Measurements from ENCODE around the gene EFCAB11. TPM values are rescaled to one million over a fixed set of nuclear protein-coding genes. Genes with fewer than 3 reads are reported as not detected.
A peak's percentile ranks its signal among the peaks of the same experiment; 100 is the strongest.
"Not testable (repeated sequence)": the region's sequence is repeated elsewhere in the genome, so short reads cannot be mapped to it uniquely, and the experiment has no call there.

EFCAB11 gene
- total RNA-seq, 1 donor from 2014 or later, result 3.9 TPM

DNA sequence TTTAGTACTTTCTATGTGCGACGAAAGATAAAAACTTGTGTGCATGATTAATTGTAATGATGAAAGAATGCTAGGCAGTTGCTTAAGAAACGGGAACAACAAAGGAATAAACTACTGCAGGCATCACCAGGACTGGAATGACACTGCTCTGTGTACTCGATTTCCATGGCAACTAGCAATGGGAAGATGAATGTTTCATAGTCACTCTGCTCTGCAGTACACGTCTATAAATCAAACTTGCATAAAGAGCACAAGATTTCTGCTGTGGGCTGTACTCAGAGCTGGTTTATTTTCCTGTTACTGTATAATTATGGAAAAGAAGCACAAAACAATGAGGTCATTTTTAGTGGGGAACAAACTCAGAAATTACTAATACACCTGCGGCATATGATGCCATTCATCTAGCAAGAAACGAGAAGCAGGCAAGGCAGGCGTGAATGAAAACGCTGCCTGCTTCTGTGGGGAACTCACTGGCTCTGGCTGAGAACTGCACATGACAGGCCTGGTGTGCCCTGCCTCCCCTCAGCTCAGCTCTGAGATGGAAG is 41.8 kb downstream of the EFCAB11 start:
- peak; percentile 87 for DNase-seq (ENCODE audit: extremely low read depth, low read depth, low spot score)

- DNase-seq (ENCODE audit: extremely low read depth, low read depth, low spot score), result no peak
Measured at GRCh38 chr14:89912221-89912620, 42.3 kb downstream of the EFCAB11 start.

DNA sequence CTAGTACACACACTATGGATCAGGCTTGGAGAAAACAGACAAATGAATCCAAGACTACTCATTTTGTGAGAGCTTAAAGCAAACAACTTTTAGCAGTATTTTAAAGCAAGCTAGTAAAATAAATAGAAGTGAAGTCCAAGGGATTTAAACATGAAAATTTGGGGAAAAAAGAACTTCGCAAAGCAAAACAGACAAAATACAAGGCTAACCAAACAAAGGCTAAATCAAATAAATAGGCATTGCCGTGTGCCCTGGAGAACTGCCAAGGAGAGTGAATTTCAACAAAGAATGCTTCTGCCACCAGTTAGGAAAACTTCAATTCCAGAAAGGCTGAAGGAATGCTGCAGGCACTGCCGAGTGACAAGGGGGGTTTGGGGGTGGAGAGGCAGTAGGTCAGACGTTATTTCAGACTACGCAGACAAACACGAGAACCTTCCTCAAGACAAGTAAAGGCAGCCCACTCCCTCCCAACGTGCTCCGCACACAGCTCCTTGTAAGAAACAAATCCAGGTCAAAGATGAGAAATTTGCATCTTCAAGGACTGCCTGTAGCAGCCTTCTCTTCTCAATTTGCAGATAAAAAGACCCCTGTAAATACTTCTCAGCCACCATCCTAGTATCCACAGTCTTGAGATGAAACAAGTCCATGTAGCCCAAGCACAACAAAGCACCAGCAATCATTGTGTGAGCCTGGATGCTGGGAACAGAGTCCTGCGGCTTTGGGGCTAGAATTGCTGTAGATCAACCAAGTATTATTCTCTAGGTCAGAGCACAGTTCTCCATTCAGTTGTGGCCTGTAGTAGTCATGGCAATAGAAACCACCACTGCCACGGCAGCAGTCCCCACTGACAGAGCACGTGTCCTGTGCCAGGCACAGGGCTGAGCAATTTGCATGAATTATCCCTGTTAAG is 43.3 kb downstream of the EFCAB11 start:
- DNase-seq (ENCODE audit: extremely low read depth, low read depth, low spot score), result no peak

GRCh38 chr14:89910691-89911009 is 43.9 kb downstream of the EFCAB11 start:
- DNase-seq (ENCODE audit: extremely low read depth, low read depth, low spot score), result no peak

DNA sequence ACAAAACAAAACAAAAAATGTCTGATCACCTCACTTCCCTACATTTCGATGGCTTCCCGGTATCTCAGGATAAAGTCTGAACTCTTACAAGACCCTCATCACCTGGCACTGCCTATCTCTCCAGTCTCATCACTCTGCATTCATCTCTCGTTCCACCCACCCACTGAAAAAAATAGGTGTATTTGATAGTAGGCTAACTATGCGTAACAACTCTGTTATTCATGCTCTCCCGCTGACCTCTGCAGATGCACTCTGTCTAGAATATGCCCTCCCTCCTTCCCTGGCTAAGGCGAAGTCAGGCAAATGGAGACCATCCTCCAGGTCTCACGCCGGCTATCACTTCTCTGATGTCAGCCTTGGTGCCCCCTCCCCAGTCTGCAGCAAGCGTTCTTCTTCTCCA is 44.9 kb downstream of the EFCAB11 start:
- DNase-seq (ENCODE audit: extremely low read depth, low read depth, low spot score), result no peak

DNA sequence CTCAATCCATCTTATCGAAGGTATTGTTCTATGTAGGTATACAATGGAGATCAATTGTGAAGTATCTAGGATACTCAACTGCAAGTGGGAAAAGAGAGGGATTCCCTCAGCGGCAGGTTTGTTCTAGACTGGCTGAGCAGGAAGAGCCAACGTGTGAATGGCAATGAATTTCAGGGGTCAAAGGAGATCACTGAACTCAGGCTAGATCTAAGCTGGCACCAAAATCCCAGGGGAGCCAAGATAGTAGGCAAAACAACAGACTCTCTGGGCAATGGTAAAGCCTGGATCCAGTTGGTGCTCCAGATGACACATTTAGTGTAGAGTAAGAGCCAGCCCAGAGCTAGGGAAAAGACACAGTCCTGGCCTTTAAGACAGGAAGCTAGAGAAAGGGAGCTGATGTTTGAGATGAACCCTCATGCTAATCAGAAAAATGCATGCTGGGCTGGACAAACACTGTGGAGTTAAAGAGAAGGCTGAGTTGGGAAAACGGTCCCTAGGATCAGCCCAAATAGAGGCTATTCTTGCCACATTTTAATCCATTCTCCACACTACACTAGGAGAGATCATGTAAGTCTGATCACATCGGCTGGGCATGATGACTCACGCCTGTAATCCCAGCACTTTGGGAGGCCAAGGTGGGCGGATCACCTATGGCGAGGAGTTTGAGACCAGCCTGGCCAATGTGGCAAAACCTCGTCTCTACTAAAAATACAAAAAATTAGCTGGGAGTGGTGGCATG is 45.6 kb downstream of the EFCAB11 start:
- no peak for DNase-seq (ENCODE audit: extremely low read depth, low read depth, low spot score)

DNA sequence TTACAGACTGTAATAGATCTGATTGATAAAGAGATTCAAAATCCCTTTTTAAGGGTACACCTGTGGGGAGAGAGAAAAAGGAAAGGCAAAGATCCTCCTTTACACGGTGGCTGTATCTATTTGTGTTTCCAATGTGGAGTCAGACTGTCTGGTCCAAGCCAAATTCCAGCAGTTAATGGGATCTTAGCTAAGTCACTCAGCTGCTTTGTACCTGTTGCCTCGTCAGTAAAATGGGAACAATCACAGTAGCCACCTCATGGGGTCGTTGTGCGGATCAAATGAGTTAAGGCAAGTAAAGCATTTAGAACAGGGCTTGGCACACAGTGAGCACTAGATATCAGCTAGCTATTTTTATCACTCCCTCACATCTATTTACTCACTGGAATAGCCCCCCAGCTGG is 46.9 kb downstream of the EFCAB11 start:
- DNase-seq (ENCODE audit: extremely low read depth, low read depth, low spot score), result no peak

DNA sequence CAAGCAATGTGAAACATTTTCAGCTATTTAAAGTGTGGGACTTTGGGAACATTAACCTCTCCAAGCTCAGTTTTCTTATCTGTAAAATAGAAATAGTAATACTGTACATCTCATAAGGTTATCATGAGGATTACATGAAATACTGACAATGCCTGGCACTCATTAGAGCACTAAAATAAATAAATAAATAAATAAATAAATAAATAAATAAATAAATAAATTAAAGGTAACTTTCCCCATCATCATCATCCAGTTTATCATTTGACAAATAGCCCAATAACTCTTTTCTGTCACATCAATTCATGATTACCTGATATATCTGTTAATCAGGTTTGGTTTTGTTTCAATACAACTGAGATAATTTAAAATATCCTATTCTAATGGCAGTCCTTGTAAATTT is 48.5 kb downstream of the EFCAB11 start:
- DNase-seq (ENCODE audit: extremely low read depth, low read depth, low spot score), result no peak

DNA sequence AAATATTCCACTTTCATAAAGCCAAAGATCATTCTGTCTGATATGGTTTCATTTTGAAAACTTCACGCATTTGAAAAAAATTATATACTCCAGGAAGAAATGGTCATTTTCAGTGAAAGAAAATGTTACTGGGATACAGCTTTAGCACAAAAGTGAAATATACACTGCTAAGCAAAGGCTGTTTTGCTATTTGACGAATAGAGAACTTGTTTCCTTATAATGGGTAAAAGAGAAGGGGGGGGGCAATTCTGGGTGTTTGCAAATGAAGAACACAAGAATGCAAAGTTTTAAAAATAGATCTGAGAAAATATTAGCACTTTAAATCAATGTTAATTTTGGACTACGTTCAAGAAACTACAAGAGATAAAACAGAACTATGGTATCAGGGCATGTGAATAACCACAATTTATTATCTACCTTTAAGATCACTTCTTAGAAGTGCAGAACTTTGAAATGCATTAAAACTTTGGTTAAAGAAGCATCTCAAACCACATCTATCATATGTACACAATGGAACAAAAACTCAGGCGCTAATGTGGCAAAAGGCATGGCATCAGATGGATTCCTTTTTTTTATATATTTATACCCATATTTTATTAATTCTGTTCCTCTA is 51.1 kb downstream of the EFCAB11 start:
- no peak for DNase-seq (ENCODE audit: extremely low read depth, low read depth, low spot score)

GRCh38 chr14:89902881-89903280 is 51.6 kb downstream of the EFCAB11 start:
- DNase-seq (ENCODE audit: extremely low read depth, low read depth, low spot score), result no peak

DNA sequence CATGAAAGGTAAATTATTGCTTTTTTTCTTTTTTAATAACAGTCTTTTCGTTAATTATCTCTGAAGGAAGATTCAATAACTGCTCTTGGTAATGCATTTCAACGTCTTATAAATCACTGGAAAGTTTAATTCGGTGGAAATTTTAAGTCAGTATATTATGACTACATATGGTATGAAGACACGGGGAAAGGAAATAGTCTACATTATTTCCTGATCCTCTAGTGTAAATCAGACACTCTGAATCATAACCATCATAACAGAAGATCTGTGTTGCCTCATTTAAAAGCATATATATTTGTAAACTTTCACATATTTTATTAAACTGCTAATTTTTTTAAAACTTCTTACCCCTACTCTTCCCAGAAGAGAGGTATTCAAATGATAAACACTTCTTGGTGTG is 53.7 kb downstream of the EFCAB11 start:
- no peak for DNase-seq (ENCODE audit: extremely low read depth, low read depth, low spot score)

DNA sequence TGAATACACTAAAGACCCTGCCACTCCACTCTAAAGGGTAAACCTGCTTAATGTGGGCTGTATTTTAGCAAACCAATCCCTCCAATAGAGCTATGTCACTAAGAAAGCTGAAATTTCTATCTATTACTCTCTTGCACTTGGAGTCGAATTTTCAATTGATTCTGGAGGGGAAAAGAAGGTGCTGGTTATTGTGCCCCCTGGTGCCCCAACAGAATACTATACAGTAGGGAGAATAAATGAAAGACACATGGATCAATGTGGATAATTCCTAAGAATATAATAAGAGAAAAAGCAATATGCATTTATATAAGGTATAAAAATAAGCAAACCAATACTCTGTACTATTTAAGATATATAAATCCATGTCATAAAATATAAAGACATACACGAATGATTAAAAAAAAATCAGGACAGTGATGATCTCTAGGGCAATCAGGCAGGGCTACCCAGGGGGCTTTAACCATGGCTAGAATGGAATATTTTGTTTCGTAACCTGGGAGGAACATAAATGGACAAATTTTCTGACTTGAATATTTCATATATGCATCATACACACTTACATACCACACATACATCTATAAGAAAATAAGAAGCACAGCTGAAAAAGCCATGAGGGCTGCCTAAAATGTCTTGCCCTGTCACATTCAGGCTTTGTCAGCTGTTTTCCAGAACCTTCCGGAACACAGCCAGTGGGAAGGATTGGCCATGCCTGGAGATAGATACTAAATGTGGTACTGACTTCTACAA is 54.4 kb downstream of the EFCAB11 start:
- DNase-seq (ENCODE audit: extremely low read depth, low read depth, low spot score), result no peak

GRCh38 chr14:89899291-89899690 is 55.2 kb downstream of the EFCAB11 start:
- no peak for DNase-seq (ENCODE audit: extremely low read depth, low read depth, low spot score)

DNA sequence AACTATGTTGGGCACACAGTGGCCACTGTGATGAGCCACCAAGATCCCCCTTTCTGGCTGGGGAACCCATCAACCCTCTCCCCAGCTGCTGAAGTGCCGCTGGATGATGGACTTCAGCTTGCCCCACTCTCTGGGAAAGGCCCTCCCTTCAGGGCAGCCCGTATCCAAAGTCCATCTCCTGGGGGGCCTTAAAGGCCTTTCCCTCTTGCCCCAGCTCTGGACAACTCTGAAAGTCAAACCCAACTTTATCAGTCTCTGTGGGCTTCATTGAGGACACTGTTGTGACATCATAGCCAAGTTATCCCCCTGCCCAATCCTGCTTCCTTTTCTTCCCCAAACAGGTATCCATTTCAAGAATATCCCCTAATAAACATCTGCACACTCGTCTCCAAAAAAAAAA is 61.1 kb downstream of the EFCAB11 start:
- DNase-seq (ENCODE audit: extremely low read depth, low read depth, low spot score), result not testable (repeated sequence)

DNA sequence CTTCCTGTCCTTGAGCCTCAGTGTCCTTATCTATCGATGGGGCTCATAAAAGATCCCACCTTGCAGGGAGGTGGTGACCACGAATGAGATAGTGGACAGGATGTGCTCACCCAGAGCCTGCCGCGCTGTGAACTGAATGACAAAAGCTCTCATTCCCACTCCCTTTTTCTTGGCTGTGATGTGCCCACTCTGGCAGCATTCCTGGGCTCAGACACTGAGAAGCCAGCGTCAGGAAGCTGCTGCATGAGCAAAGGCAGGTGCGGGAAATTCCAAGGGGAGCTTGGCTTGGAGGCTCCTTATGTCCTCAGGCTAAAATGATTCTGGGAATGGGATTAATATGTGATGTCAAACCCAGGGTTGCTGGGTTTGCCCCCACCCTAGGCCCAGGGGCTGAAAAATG is 61.6 kb downstream of the EFCAB11 start:
- no peak for DNase-seq (ENCODE audit: extremely low read depth, low read depth, low spot score)

DNA sequence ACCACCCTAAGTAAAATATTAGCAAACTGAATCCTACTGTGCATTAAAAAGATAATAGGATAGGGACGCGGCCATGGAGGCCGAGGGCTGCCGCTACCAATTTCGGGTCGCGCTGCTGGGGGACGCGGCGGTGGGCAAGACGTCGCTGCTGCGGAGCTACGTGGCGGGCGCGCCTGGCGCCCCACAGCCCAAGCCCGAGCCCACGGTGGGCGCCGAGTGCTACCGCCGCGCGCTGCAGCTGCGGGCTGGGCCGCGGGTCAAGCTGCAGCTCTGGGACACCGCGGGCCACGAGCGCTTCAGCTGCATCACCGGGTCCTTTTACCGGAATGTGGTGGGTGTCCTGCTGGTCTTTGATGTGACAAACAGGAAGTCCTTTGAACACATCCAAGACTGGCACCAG is 62.8 kb downstream of the EFCAB11 start:
- not testable (repeated sequence) for DNase-seq (ENCODE audit: extremely low read depth, low read depth, low spot score)

GRCh38 chr14:89891055-89891454 is 63.5 kb downstream of the EFCAB11 start:
- no peak for DNase-seq (ENCODE audit: extremely low read depth, low read depth, low spot score)

GRCh38 chr14:89890589-89890988 is 63.9 kb downstream of the EFCAB11 start:
- no peak for DNase-seq (ENCODE audit: extremely low read depth, low read depth, low spot score)

DNA sequence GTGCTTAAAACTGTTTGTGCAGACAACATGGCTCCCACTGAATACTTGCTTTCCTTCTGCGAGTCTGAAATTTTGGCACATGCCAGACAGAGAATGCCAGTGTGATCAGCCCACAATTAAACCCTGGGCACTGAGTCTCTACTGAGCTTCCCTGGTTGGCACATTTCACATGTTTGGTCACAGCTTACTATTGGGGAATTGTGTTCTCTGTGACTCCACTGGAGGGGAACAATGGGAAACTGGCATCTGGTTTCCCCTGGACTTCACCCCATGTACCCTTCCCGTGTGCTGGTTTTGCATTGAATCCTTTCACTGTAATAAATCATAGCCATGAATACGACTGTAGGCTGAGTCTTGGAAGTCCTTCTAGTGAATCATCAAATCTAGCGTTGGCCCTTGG is 64.9 kb downstream of the EFCAB11 start:
- DNase-seq (ENCODE audit: extremely low read depth, low read depth, low spot score), result no peak

- DNase-seq (ENCODE audit: extremely low read depth, low read depth, low spot score), result no peak
Measured at GRCh38 chr14:89884761-89885160, 69.8 kb downstream of the EFCAB11 start.

- no peak for DNase-seq (ENCODE audit: extremely low read depth, low read depth, low spot score)
Measured at GRCh38 chr14:89881839-89882238, 72.7 kb downstream of the EFCAB11 start.

All from glomerular endothelial cell (primary cell).